Tongue (tissue), 3 donors: ENCODE data around the gene NUP50. TPM values are rescaled to one million over a fixed set of nuclear protein-coding genes. Genes with fewer than 3 reads are reported as not detected.

ENCODE experiments used
- DNase-seq: peaks from one replicate; pipeline ENCODE4 v3.0.0-alpha.2; 2015
- small RNA-seq: library from RNA; depleted of rRNA; stranded (forward); fragments of <200 nt; gene quantifications from one replicate; pipeline ENCODE3, GENCODE V24; 2014; ENCODE audit warnings: low replicate concordance
- total RNA-seq: library from RNA; depleted of rRNA; stranded (reverse); fragments of >200 nt; gene quantifications from one replicate; pipeline ENCODE4 v1.2.3, GENCODE V29; 2014

The NUP50 gene
- total RNA-seq, 1 donor from 2014 or later = 49.0 TPM

DNA sequence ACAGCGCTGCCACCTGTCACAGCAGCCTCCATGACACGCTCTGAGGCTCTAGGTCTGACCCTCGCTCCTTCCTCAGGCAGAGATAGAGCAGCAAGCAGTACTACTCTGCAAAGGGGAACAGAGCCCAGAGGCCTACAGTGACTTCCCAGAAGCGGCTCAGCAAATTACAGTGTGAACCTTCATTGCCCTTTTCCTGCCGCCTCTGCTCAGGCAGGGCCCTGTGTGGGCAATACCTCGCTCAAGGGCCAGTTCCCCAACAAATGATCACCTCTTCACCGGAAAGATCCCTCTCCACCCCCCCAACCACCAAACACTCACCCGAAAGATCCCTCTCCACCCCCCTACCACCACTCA, 64.7 kb downstream of the NUP50 start:
- no peak for DNase-seq

DNA sequence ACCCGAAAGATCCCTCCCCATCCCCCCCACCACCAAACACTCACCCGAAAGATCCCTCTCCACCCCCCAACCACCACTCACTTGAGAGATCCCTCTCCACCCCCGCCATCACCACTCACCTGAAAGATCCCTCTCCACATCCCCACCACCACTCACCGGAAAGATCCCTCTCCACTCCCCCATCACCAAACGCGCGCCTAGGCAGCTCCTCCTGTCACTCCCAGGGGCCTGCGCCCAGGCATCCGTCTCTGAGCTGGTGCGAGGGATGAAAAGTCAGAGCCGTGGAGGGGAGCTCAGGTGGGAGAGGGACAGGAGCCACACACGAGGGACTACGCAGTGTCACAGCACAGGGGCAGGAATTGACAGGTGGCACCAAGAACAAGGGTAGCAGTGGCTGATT, 65.5 kb downstream of the NUP50 start:
- no peak for DNase-seq

DNA sequence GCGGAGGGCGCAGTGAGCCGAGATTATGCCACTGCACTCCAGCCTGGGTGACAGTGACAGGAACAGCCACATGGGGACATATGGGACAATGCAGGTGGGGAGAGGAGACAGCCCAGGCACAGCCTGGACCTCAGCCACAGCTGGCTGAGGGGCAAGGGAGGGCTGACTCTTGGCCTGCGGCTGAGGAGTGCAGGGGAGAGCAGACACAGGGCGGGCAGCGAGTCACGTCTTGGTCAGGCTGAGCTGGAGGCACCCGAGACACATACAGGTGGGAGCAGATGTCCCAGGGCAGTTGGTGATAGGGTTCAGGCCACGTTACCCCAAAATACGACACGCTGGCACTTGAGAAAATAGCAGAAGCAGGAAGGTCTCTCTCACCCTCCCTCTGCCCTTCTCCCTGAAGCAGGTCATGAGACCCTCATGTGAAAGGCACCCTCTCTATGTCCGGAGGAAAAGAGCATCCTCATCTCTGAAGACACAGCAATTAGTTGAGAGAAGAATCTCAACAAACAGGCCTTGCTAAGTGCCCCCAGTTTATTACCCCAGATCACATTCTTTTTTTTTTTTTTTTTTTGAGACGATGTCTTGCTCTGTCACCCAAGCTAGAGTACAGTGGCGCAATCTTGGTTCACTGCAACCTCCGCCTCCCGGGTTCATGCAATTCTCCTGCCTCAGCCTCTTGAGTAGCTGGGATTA, 66.4 kb downstream of the NUP50 start:
- no peak for DNase-seq

DNA sequence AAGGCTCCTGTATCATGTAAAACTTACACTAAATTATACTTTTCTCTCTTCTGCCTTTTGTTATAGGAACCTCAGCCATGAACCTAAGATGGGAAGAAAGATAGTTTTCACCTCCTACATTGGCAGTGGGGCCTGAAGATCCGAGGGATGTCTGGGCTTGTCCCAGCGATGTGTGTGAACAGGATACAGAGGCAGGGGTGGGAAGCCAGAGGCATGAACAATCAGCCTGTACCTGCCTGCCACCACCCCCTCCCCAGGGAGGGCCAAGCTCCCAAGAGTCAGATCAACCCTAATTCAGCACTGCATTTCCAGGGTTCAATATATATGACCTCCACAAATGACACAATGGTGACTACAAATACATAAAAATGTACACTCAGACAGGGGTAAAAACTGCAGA, 67.6 kb downstream of the NUP50 start:
- no peak for DNase-seq

DNA sequence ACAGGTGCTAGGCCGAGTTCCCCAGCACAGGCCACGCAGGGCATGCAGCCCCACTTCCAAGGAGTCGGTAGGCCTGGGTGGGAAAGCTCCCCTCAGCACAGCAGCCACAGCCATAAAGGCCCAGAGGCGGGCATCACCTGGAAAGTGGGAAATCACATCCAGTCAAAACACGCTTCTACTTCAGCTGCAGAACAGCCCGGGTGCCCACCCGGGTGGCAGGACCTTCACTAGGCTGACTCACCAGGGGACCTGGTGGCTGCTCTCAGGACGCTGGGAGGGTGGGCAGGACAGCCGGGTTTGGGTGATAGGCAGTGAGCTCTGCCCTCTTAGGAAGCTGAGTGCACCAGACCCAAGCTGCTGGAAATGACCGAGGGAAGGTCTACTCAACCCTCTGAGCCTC, 69.7 kb downstream of the NUP50 start:
- DNase-seq = no peak

DNA sequence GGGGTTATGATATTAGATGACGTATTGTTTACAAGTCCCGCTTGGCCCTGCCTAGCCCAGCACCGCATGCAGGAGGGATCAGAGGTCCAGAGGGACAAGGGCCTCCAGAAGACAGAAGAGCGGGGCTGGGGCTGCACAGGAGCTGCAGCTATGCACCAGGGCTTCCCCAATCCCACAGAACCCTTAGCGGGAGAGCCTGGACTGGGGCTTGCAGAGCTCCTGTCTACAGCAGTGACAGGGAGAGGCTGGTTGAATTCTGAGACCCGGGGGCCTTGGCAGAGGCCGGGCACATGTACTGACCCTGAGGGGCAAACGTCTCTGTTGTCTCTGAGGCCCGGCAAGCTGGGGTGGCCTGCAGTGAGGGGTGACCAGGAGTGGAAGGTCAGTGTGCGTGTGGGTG, 70.1 kb downstream of the NUP50 start:
- DNase-seq = no peak

DNA sequence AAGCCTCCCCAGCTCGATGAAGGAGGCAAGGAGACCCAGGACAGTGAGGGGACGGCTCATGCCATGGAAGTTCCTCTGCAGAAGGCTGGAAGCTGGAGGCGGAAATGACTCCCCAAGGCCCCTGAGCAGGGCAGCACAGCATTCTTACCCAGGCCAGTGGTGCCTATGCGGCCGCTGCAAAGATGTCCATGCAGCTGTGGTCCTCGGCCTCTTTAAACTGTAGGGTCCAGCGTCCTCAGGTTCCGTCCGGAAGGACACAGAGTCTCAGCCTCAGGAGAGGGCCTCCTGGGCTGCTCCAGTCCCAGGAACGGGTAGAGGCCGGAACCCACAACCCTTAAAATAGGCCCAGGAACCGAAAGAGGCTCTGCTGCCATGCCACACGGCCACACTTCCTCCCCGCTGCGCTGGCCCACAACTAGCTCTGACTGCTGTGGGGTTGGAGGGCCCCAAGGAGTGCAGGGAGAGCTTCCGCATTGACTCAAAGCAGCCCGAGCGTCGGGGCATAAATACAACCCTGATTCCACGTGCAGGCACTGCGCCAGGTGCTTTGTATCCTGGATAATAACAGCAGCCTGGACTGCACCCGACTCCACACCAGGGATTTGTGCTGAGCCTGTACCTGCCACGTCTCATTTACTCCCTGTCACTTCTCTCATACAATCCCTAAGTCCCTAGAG, 71.5 kb downstream of the NUP50 start:
- no peak for DNase-seq

DNA sequence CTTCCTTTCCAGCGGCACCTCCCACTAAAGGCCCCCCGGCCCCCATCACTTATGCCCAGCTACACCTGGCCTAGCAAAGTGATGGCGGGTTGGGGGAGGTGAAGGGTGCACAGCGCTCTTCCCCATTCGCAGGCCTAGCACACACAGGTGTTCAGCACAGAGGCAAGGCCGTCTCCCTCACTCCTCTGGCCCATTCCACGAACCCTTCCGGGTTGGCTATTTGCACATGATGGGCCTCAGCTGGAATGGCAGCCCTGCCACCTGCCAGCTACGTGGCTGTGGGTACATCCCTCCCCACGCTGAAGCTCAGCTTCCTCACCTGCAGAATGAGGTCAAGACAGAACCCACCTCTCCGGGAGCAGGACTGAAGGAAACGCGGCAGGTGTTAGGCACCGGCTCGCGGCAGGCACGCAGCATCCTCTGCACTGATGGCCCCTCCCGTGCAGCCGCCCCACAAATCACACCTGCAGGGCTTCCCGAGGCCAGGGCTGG, 72.2 kb downstream of the NUP50 start:
- no peak for DNase-seq

DNA sequence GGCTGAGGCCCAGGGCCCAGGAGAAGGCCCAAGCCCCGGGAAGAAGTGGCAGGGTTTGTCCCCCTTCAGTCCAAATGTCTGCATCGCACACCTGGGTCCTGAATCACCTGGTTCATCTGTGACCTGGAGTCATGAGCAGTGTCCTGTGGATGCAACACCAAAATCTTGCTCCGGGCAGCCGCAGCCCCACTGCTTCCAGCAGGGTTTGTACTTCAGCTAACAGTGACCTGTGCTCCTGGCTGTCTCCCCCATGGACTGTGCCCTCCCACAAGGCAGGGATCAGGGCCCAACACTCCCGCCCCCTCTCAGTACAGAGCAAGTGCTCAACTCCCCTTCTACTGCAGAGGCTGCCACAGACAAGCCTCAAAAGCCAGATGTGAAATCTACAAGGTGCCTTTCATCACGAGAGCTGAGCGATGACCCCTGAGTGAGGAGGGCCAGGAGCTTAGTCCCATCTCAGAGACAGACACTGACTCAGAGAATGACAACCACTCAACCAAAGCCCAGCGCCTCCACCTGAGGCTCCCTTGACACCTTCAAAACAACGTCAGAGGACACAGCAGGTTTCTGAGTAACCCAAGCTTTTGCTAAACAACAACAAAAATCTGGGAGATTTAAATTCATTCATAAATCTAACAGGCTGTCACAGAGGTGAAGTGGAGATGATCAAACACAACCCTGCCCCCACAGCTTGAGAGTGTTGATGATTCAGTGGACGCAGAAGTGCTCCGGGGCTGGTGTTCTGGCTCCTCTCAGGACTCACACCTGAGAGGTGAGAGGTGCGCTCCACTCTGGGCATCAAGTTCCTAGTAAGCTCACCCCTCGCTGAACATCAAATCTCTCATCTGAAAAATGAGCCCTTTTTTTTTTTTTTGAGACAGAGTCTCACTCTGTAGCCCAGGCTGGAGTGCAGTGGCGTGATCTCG, 73.6 kb downstream of the NUP50 start:
- DNase-seq = no peak

Small RNA genes lying within 50 kb of the gene (small RNA-seq; reads per million reads assigned to genes)
- 0.13 reads per million for gene MIR1249

Other genes with a start within 250 kb of the NUP50 start
- gene PHF21B, start 153.9 kb upstream of the NUP50 start, total RNA-seq = 0.21 TPM
- gene KIAA0930, start 77.0 kb downstream of the NUP50 start, total RNA-seq = 30.1 TPM
- gene UPK3A, start 121.0 kb downstream of the NUP50 start, total RNA-seq = not detected
- gene FAM118A, start 146.0 kb downstream of the NUP50 start, total RNA-seq = 25.8 TPM
- 0.10 TPM for gene SMC1B, start 249.7 kb downstream of the NUP50 start, total RNA-seq
- gene RIBC2, start 249.8 kb downstream of the NUP50 start, total RNA-seq = 1.6 TPM